GM06990 (cell line): ENCODE measurements around the gene TMIE.

ENCODE experiments used
- DNase-seq: peaks from one replicate; pipeline ENCODE4 v3.0.0-alpha.2; 2011; ENCODE audit not compliant: insufficient read length; ENCODE audit errors: extremely low read depth
- H3K27me3 ChIP-seq: replicated peaks from 2 replicates; pipeline ENCODE4 v1.6.0; 2011; ENCODE audit warnings: low read length; ENCODE audit not compliant: control insufficient read depth, insufficient read depth
- H3K36me3 ChIP-seq: 2 replicates; pipeline ENCODE4 v1.5.1; 2011; ENCODE audit warnings: low read length; ENCODE audit not compliant: control insufficient read depth, insufficient read depth
- H3K4me3 ChIP-seq: replicated peaks from 2 replicates; pipeline ENCODE4 v1.5.1; 2011; ENCODE audit warnings: low read depth, mild to moderate bottlenecking, control low read depth, low read length
- CTCF ChIP-seq: IDR thresholded peaks from 2 replicates; pipeline ENCODE4 v1.5.1; 2011; ENCODE audit warnings: low read length, control low read depth, mild to moderate bottlenecking, inconsistent platforms; ENCODE audit not compliant: insufficient read depth, poor library complexity, severe bottlenecking

The TMIE gene

GRCh38 chr3:46756642-46757041, 55.5 kb downstream of the TMIE start:
- no peak for TF ChIP-seq CTCF
- no peaks in the 10 kb centered on the region for H3K36me3 ChIP-seq
- H3K4me3 ChIP-seq, result no peak overlapping the region

GRCh38 chr3:46759239-46760167, 58.3 kb downstream of the TMIE start:
- H3K4me3 ChIP-seq, result no peak overlapping the region
- TF ChIP-seq CTCF, result no peak
- DNase-seq, result no peak
- no peaks in the 10 kb centered on the region for H3K27me3 ChIP-seq
- H3K36me3 ChIP-seq, result no peaks in the 10 kb centered on the region

More at GRCh38 chr3:46756642-46757041, 55.5 kb downstream of the TMIE start:
- H3K27me3 ChIP-seq, result no peaks in the 10 kb centered on the region
- no peak for DNase-seq
